Measurements from ENCODE around the gene SNAPC4. TPM values are rescaled to one million over a fixed set of nuclear protein-coding genes. Genes with fewer than 3 reads are reported as not detected.

SNAPC4 gene
- total RNA-seq, 1 experiment from 2014 or later, result 29.7 TPM

GRCh38 chr9:136381311-136381710 is 18.7 kb downstream of the SNAPC4 start:
- H3K79me1 ChIP-seq (ENCODE audit: insufficient read depth, low read depth, low read length, poor library complexity, severe bottlenecking), result no peaks in the 10 kb centered on the region
- H3T11ph ChIP-seq (ENCODE audit: low read length), result no peak overlapping the region
- Mint-ChIP-seq H3K36me3 (ENCODE audit: insufficient read depth in 1 of 3, low read depth in 3 of 3) (peaks cover 14 to 52% (median 40%) of the 10 kb centered on the region in 3 experiments; a peak in 6 of 7 replicates), H3K4me1 (no peaks in the 10 kb centered on the region), H3K27ac (no peak overlapping the region), H3K9me3 (no peaks in the 10 kb centered on the region), H3K4me3 (no peak overlapping the region), H3K27me3 (ENCODE audit: low read depth) (no peaks in the 10 kb centered on the region)
- no CpG with 5 or more reads among the region's 9 CpGs for WGBS (ENCODE audit: extremely low coverage, insufficient read length, low lambda C conversion rate)
- no peak overlapping the region for H2BK12ac ChIP-seq (ENCODE audit: insufficient read length, low read depth, low read length)
- TF ChIP-seq, protein P1, sequence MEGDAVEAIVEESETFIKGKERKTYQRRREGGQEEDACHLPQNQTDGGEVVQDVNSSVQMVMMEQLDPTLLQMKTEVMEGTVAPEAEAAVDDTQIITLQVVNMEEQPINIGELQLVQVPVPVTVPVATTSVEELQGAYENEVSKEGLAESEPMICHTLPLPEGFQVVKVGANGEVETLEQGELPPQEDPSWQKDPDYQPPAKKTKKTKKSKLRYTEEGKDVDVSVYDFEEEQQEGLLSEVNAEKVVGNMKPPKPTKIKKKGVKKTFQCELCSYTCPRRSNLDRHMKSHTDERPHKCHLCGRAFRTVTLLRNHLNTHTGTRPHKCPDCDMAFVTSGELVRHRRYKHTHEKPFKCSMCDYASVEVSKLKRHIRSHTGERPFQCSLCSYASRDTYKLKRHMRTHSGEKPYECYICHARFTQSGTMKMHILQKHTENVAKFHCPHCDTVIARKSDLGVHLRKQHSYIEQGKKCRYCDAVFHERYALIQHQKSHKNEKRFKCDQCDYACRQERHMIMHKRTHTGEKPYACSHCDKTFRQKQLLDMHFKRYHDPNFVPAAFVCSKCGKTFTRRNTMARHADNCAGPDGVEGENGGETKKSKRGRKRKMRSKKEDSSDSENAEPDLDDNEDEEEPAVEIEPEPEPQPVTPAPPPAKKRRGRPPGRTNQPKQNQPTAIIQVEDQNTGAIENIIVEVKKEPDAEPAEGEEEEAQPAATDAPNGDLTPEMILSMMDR (conservative IDR thresholded peaks at IDR 0.05), result no peak
- no peak overlapping the region for H2BK120ac ChIP-seq (ENCODE audit: low read depth, low read length, poor library complexity, severe bottlenecking)
- H4K20me1 ChIP-seq (ENCODE audit: control insufficient read depth, insufficient read depth, insufficient read length), result no peaks in the 10 kb centered on the region
- no peak overlapping the region for H2AK5ac ChIP-seq (ENCODE audit: insufficient read length, low read length)
- no peak overlapping the region for H2AFZ ChIP-seq (ENCODE audit: low read length)
- no peak overlapping the region for H3K14ac ChIP-seq (ENCODE audit: insufficient read depth, low read length)
- H2BK5ac ChIP-seq (ENCODE audit: insufficient read length, low read length), result no peak overlapping the region
- H3K9me3 ChIP-seq (ENCODE audit: control insufficient read depth, low read depth, low read length), result no peaks in the 10 kb centered on the region
- H3K56ac ChIP-seq (ENCODE audit: insufficient read length, low read depth, low read length), result no peak overlapping the region
- no peaks in the 10 kb centered on the region for H3K79me2 ChIP-seq (ENCODE audit: insufficient read depth, low read length)
- H3K23me2 ChIP-seq (ENCODE audit: insufficient read length, low read depth, low read length, poor library complexity, severe bottlenecking), result no peaks in the 10 kb centered on the region
- H3K18ac ChIP-seq (ENCODE audit: insufficient read length, low read depth, low read length), result no peak overlapping the region
- no peak for DNase-seq
- H3K9ac ChIP-seq (ENCODE audit: extremely low read depth, insufficient read length, low read length), result no peak overlapping the region
- no peak overlapping the region for H2BK15ac ChIP-seq (ENCODE audit: low read depth, low read length)
- no peak overlapping the region for H4K8ac ChIP-seq (replicated peaks; ENCODE audit: insufficient read length, low read depth, low read length)
- no peak overlapping the region for H3K23ac ChIP-seq (ENCODE audit: insufficient read length, low read depth, low read length)
- no peak overlapping the region for H3K4me2 ChIP-seq (ENCODE audit: insufficient read depth, insufficient read length, low read length)
- no peaks in the 10 kb centered on the region for H3K4me1 ChIP-seq (ENCODE audit: insufficient read depth, low read length)
- no peak overlapping the region for H3K4ac ChIP-seq (ENCODE audit: low read depth, low read length)
- no peak overlapping the region for H3K27ac ChIP-seq (ENCODE audit: insufficient read length, low read depth, low read length)
- H4K91ac ChIP-seq (ENCODE audit: insufficient read length, low read depth, low read length), result no peak overlapping the region
- no peak overlapping the region for H2BK20ac ChIP-seq (ENCODE audit: low read depth, low read length, poor library complexity, severe bottlenecking)
- no peaks in the 10 kb centered on the region for H3K27me3 ChIP-seq (ENCODE audit: insufficient read depth, low read length)
- no peak overlapping the region for H4K5ac ChIP-seq (ENCODE audit: insufficient read length, low read depth, low read length)
